Inflammatory macrophage treated with lipopolysaccharide for 1 hour (primary cell): ENCODE data around the gene OCSTAMP.

Experiments used
- DNase-seq, 2 donors: peaks; one replicate each; pipeline ENCODE4 v3.0.0-alpha.2; 2020 to 2022

The OCSTAMP gene

GRCh38 chr20:46509523-46509922, 40.9 kb downstream of the OCSTAMP start:
- no peak for DNase-seq

DNA sequence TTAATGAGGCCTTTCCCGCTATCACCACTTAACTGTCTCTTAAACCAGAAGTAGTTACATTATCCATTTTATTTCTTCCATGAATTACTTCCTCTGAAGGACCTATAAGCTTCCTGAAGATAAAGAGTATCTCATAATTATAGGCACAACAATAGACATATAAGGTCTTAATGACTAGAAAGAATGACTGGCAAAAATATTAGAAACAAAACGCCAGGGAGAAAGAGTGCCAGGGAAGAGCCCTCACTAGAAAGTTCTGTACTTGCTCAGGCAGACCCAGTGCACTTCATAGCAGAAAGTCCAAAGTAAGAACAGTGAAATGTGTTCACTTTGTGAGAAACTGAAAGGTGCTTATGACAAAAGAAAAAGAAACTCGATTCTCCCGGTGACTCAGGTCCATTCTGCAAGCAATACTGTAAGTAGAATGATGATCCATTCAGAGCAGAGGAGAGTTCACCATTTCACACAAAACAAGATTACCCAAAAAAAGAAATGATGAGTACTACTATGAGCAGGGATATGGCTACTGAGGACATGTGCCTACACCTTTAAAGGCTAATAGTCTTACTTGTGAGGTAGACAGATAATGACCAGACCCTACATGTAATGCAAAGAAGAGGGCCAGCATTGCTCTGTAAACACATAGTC, 42.6 kb downstream of the OCSTAMP start:
- no peak for DNase-seq

DNA sequence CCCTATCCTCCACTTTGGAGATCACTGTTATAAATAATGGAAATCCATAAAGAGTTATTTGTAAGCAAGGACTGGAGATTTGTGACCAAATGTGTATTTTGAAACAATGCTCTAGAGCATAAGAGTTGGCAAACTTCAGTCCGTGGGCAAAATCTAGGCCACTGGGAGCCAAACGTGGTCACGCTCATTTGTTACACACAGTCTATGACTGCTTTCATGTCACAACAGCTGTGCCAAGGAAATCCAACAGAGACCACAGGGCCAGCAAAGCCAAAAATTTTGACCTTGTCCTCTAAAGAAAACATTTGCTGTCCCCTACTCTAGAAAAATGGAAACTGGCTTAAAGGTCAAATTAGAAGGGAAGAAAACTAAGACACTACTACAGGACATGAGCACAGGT, 44.9 kb downstream of the OCSTAMP start:
- no peak for DNase-seq

DNA sequence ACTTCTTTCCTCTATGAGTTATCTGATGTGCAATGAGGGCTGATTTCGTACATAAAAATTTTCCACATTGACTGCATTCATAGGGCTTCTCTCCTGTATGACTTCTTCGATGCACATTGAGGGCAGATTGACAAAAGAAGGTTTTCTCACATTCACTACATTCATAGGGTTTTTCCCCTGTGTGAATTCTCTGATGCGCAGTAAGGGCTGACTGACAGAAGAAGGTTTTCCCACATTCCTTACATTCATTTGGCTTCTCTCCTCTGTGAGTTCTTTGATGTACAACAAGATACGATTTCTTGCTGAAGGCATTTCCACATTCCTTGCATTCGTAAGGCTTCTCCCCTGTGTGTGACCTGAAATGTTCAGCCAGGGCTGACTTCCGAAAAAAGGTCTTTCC, 48.5 kb downstream of the OCSTAMP start:
- no peak for DNase-seq

DNA sequence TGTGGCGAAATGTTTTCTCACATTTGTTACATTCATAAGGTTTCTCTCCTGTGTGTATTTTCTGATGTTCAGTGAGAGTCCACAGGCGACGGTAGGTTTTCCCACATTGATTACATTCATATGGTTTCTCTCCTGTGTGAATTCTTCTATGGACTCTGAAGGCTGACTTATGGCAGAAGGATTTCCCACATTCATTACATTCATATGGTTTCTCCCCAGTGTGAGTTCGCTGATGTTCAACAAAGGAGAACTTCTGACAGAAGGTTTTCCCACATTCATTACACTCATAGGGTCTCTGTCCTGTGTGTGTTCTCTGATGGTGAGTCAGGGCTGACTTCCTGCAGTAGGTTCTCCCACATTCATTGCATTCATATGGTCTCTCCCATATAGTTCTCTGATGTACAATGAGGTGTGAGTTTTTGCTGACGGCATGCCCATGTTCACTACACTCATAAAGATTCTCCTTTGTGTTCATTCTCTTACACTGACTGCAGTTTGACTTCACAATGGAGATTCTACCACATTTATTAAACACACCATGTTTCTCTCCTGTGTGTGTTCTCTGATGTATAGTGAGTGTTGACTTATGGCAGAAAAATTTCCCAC, 49.0 kb downstream of the OCSTAMP start:
- DNase-seq: no peak

- DNase-seq: no peak
Measured at GRCh38 chr20:46494077-46494476, 56.4 kb downstream of the OCSTAMP start.

GRCh38 chr20:46491354-46491753, 59.1 kb downstream of the OCSTAMP start:
- DNase-seq: no peak
